GM12873 (cell line): ENCODE results near the gene MS4A4E.

Source experiments
- TF ChIP-seq, protein P1 (sequence below): IDR thresholded peaks from 2 replicates; pipeline ENCODE4 v1.5.1; 2012; ENCODE audit warnings: low read depth, mild to moderate bottlenecking, moderate library complexity, low read length, control low read depth; ENCODE audit not compliant: insufficient read depth; ENCODE audit errors: missing control alignments

The MS4A4E gene

DNA sequence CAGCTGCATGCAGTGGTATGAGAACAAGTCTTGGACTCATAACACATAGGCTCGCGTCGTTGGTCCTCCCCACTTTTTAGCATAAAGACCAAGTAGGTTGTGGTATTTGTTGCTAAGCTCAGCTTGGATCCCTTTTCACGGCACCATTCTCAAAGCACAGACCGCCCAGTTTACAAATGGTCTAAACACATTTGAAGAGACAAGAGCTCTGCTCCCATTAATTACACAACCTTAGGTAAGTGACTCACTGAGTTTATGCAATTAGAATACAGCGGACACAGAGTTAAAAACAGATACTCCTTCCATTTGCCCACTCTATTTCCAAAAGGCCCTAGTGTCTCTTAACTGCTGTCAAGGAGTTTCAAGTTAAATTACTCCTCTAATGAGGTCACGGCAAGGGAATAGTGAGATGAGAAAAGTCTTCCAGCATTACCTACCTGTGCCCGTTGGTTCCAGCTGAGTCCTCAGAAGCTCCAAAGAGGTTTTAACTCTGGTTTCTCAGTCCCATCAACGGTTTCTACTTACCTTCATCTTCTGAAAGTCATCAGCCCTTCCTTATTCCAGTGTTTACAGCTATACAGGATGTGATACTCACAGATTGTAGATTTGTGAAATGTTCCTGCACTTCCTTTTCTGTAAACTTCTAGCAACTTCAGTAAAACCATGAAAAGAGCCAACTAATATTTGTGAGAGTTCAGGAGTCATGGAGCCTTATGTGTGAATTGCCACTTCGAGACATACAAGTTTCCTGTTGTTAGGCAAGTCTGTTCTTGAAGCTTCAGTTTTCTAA is 60.2 kb downstream of the MS4A4E start, which contains the start of gene MS4A6A:
Gene MS4A6A, minus strand, starts transcription at position 543 of the 790 bp plus-strand sequence. CDS start 1,356 bp downstream, outside the sequence.
- TF ChIP-seq, protein P1, sequence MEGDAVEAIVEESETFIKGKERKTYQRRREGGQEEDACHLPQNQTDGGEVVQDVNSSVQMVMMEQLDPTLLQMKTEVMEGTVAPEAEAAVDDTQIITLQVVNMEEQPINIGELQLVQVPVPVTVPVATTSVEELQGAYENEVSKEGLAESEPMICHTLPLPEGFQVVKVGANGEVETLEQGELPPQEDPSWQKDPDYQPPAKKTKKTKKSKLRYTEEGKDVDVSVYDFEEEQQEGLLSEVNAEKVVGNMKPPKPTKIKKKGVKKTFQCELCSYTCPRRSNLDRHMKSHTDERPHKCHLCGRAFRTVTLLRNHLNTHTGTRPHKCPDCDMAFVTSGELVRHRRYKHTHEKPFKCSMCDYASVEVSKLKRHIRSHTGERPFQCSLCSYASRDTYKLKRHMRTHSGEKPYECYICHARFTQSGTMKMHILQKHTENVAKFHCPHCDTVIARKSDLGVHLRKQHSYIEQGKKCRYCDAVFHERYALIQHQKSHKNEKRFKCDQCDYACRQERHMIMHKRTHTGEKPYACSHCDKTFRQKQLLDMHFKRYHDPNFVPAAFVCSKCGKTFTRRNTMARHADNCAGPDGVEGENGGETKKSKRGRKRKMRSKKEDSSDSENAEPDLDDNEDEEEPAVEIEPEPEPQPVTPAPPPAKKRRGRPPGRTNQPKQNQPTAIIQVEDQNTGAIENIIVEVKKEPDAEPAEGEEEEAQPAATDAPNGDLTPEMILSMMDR = no peak

- TF ChIP-seq, protein P1 = no peak
Measured at GRCh38 chr11:60175860-60176275, 67.1 kb downstream of the MS4A4E start.

DNA sequence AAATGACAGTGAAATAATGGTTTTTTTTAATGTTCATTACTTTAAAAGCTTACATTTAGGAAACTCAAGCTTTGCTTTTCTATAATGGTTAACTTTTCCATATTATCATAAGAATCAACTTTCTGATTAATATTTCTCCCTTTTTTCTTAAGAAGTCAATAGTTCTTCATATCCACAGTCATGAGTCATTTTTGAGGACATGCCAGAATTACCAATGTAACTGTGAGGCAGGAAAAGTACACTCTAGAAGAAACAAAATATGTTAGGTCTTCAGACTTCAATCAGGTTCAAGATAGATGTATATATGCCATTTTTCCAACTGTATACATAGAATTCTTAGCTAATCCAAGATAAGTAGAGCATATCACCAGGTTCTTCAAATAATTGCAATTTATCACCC is 70.9 kb downstream of the MS4A4E start:
- TF ChIP-seq, protein P1 = no peak

GRCh38 chr11:60170566-60170965 is 72.4 kb downstream of the MS4A4E start:
- TF ChIP-seq, protein P1 = no peak

DNA sequence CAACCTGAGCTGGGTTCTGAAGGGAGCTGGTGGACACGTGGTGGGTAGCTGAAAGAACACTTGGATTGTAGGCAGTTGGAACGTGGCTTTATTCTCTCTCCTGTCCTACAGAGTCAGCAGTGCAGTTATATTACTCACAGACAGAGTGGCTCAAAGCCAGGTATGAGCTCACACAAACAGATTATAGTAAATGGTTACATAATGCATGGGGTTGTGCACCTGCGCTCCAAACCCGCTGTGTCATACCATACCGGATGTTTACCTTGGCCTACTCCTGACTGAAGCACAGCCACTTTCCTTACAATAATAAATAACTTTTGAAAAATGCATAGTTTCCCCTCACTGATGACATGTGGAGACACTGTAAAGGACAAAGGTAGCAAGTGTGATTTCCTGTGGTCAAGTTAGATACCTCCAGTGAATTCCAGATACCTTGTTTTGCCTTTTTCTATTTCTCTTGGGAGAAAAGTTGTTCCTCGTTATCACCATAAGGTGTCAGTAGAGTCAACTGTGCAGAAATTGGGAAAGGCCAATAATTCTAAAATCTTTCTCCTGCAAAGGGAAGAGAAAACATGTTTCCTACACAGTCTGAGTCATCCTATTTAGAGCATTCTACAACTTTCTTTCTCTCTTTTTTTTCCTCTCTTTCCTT is 73.5 kb downstream of the MS4A4E start:
- TF ChIP-seq, protein P1 = peak; percentile 47

DNA sequence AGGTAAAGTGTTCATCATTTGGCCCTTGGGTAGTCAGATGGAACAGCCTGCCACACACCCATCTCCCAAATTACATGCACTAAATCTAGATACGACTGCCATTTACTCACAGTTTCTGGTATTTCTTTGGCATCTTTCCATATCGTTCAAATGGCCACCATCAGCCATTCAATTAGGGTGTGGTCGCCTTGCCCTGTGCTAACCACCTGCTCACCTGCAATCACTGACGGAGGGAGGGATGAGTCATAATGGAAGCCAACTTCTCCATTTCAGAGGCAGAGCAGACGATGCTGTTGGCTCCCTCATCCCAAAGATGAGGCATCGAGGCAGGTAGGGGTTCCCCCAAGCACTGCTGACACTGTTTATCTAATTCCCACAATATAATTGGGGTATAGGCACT is 74.6 kb downstream of the MS4A4E start:
- TF ChIP-seq, protein P1 = no peak

DNA sequence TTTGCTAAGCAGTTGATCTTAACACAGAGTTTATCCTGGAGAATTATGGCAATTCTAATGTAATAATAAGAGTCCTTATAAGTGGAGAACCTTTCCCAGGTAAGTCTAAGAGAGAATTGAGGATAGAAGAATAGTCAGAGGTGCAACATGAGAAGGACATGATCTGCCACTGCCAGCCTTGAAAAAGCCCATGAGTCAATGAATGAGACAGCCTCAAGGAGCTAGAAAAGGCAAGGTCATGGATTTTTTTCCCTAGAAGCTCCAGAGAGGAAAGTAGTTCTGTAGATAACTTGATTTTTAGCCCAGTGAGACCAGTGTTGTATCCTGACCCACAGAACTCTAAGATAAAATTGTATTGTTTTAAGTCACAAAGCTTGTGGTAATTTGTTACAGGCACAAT is 77.0 kb downstream of the MS4A4E start:
- TF ChIP-seq, protein P1 = no peak
